ENCODE measurements around the gene UCK2. TPM values are rescaled to one million over a fixed set of nuclear protein-coding genes. Genes with fewer than 3 reads are reported as not detected.

Gene UCK2
- total and polyA plus RNA-seq, 12 donors, result 5.4 to 22.7 (median 14.0) TPM

- Histone ChIP-seq H3K9me3 (replicated peaks in 1 of 3) (no peaks in the 10 kb centered on the region), H3K4me3 (no peak overlapping the region), H3K4me1 (replicated peaks in 1 of 2) (no peaks in the 10 kb centered on the region), H3K27ac (no peak overlapping the region), H3K36me3 (replicated peaks in 1 of 2) (no peaks in the 10 kb centered on the region), H3K27me3 (no peaks in the 10 kb centered on the region)
- no peak for DNase-seq
- TF ChIP-seq CTCF (IDR thresholded peaks at IDR 0.05) (no peak), POLR2A (IDR thresholded peaks at IDR 0.05) (no peak)
- intact Hi-C loops (cut with DNase I), result no loop called here
- 92 to 100% (median 99%) methylated on average over 2 of the region's 2 CpGs for WGBS, 4 donors
Measured at GRCh38 chr1:165860065-165860464, 32.7 kb downstream of the UCK2 start.

DNA sequence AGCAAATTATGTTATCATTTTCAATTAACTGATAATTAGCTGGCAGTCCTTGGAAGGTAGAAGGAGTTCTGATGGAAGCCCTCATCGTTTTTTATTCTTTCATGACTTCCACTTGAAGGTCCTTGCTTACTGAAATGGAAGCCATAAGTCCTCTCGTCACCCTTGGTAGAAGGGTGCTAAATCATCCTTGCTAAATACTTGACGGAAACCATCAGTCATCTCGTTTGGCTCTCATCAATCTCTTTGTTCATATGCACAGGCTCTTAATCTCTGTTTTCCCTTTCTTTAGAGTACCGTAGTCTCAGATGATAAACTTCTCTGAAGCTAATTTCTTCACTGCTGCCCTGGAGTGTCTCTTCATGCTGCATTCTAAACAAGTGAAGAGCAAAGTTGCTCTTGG, 34.5 kb downstream of the UCK2 start:
- Histone ChIP-seq H3K27me3 (no peaks in the 10 kb centered on the region), H3K4me1 (replicated peaks in 1 of 2) (no peaks in the 10 kb centered on the region), H3K4me3 (no peak overlapping the region), H3K9me3 (replicated peaks in 1 of 3) (no peaks in the 10 kb centered on the region), H3K36me3 (replicated peaks in 1 of 2) (no peaks in the 10 kb centered on the region), H3K27ac (no peak overlapping the region)
- TF ChIP-seq POLR2A (IDR thresholded peaks at IDR 0.05), result no peak
- no peak for TF ChIP-seq CTCF (IDR thresholded peaks at IDR 0.05)
- intact Hi-C loops (cut with DNase I), result no loop called here
- DNase-seq, result no peak
- WGBS, 4 donors, result 75 to 80% (median 77%) methylated on average over 5 of the region's 5 CpGs

GRCh38 chr1:165862448-165862847, 35.0 kb downstream of the UCK2 start:
- DNase-seq, result no peak
- no peaks in the 10 kb centered on the region for H3K36me3 ChIP-seq (replicated peaks in 1 of 2)
- H3K4me1 ChIP-seq (replicated peaks in 1 of 2), result no peaks in the 10 kb centered on the region
- H3K9me3 ChIP-seq (replicated peaks in 1 of 3), result no peaks in the 10 kb centered on the region
- no peaks in the 10 kb centered on the region for H3K27me3 ChIP-seq
- TF ChIP-seq POLR2A (IDR thresholded peaks at IDR 0.05) (no peak), CTCF (IDR thresholded peaks at IDR 0.05) (no peak)
- no peak overlapping the region for H3K27ac ChIP-seq
- intact Hi-C loops (cut with DNase I), result no loop called here
- no peak overlapping the region for H3K4me3 ChIP-seq
- 73 to 88% (median 78%) methylated on average over 5 of the region's 5 CpGs for WGBS, 4 donors

GRCh38 chr1:165863346-165863745, 35.9 kb downstream of the UCK2 start:
- 57 to 73% (median 60%) methylated on average over 2 of the region's 2 CpGs for WGBS, 4 donors
- Histone ChIP-seq H3K27me3 (no peaks in the 10 kb centered on the region), H3K36me3 (replicated peaks in 1 of 2) (no peaks in the 10 kb centered on the region), H3K9me3 (replicated peaks in 1 of 3) (no peaks in the 10 kb centered on the region), H3K27ac (no peak overlapping the region), H3K4me1 (replicated peaks in 1 of 2) (no peaks in the 10 kb centered on the region), H3K4me3 (no peak overlapping the region)
- DNase-seq, result no peak
- TF ChIP-seq CTCF (IDR thresholded peaks at IDR 0.05) (no peak), POLR2A (IDR thresholded peaks at IDR 0.05) (no peak)
- intact Hi-C loops (cut with DNase I), result no loop called here

Measured in adrenal gland (tissue), 12 donors.